Astrocyte (in vitro differentiated cells and primary cell): ENCODE data around the gene PEX5L. TPM values are rescaled to one million over a fixed set of nuclear protein-coding genes. Genes with fewer than 3 reads are reported as not detected.

ENCODE experiments used
- DNase-seq: peaks from one replicate; pipeline ENCODE4 v3.0.0-alpha.2; 2010; ENCODE audit warnings: low read depth
- FAIRE-seq: peaks from 2 replicates; lab custom pipeline; 2011; peaks lifted over from hg19 to GRCh38; lab: Jason Lieb, UNC
- H2AFZ ChIP-seq: 2 replicates; pipeline ENCODE4 v1.6.0; 2012; ENCODE audit warnings: low read depth, low read length, inconsistent platforms
- H3K27ac ChIP-seq: 2 replicates; pipeline ENCODE4 v1.5.1; 2011; ENCODE audit warnings: low read depth, low read length, inconsistent platforms
- H3K27me3 ChIP-seq: 2 replicates; pipeline ENCODE4 v1.6.0; 2011; ENCODE audit warnings: low read length, inconsistent platforms; ENCODE audit not compliant: insufficient read depth
- H3K36me3 ChIP-seq: 2 replicates; pipeline ENCODE4 v1.5.1; 2011; ENCODE audit warnings: low read length, inconsistent platforms; ENCODE audit not compliant: insufficient read depth
- H3K4me1 ChIP-seq: 2 replicates; pipeline ENCODE4 v1.5.1; 2011; ENCODE audit warnings: low read length, inconsistent platforms; ENCODE audit not compliant: insufficient read depth
- H3K4me2 ChIP-seq: 2 replicates; pipeline ENCODE4 v1.6.0; 2012; ENCODE audit warnings: low read length, inconsistent platforms
- H3K4me3 ChIP-seq: 2 replicates; pipeline ENCODE4 v1.5.1; 2011; ENCODE audit warnings: low read depth, mild to moderate bottlenecking, low read length, inconsistent platforms; ENCODE audit not compliant: insufficient read depth
- H3K79me2 ChIP-seq: 2 replicates; pipeline ENCODE4 v1.6.0; 2012; ENCODE audit warnings: mild to moderate bottlenecking, low read length, inconsistent platforms; ENCODE audit not compliant: insufficient read depth
- H3K9ac ChIP-seq: 2 replicates; pipeline ENCODE4 v1.6.0; 2012; ENCODE audit warnings: mild to moderate bottlenecking, low read length, inconsistent platforms
- H3K9me3 ChIP-seq: 2 replicates; pipeline ENCODE4 v1.5.1; 2012; ENCODE audit warnings: low read depth, mild to moderate bottlenecking, low read length, inconsistent platforms; ENCODE audit not compliant: insufficient read depth
- H4K20me1 ChIP-seq: 2 replicates; pipeline ENCODE4 v1.6.0; 2012; ENCODE audit warnings: low read length, inconsistent platforms; ENCODE audit not compliant: insufficient read depth
- H3K27ac Mint-ChIP-seq: one replicate; pipeline ENCODE4 v1.8.0; 2021; ENCODE audit warnings: mild to moderate bottlenecking, mixed read lengths; ENCODE audit not compliant: unreplicated experiment
- H3K27me3 Mint-ChIP-seq: one replicate; pipeline ENCODE4 v1.8.0; 2021; ENCODE audit warnings: low read depth, mixed read lengths; ENCODE audit not compliant: unreplicated experiment
- H3K36me3 Mint-ChIP-seq: one replicate; pipeline ENCODE4 v1.8.0; 2021; ENCODE audit warnings: low read depth, mixed read lengths; ENCODE audit not compliant: unreplicated experiment
- H3K4me1 Mint-ChIP-seq: one replicate; pipeline ENCODE4 v1.8.0; 2021; ENCODE audit warnings: low read depth, mixed read lengths; ENCODE audit not compliant: unreplicated experiment
- H3K4me3 Mint-ChIP-seq: one replicate; pipeline ENCODE4 v1.8.0; 2021; ENCODE audit warnings: mild to moderate bottlenecking, moderate library complexity, mixed read lengths; ENCODE audit not compliant: unreplicated experiment
- H3K9me3 Mint-ChIP-seq: one replicate; pipeline ENCODE4 v1.8.0; 2021; ENCODE audit warnings: mild to moderate bottlenecking, mixed read lengths; ENCODE audit not compliant: unreplicated experiment
- EZH2 ChIP-seq: IDR thresholded peaks from 2 replicates; pipeline ENCODE4 v1.6.1; 2012; ENCODE audit warnings: mild to moderate bottlenecking, low read length, inconsistent platforms; ENCODE audit not compliant: insufficient read depth
- total RNA-seq: library from RNA; stranded (reverse); gene quantifications from 2 replicates; pipeline ENCODE4 v1.2.1, GENCODE V29; 2021
- TF ChIP-seq, protein P1 (sequence below): IDR thresholded peaks from 2 replicates; pipeline ENCODE4 v1.5.1; 2011; ENCODE audit warnings: low read depth, mild to moderate bottlenecking, inconsistent platforms, low read length, moderate library complexity; ENCODE audit not compliant: insufficient read depth

Gene PEX5L
- total RNA-seq, 1 donor from 2014 or later: 0.43 TPM

DNA sequence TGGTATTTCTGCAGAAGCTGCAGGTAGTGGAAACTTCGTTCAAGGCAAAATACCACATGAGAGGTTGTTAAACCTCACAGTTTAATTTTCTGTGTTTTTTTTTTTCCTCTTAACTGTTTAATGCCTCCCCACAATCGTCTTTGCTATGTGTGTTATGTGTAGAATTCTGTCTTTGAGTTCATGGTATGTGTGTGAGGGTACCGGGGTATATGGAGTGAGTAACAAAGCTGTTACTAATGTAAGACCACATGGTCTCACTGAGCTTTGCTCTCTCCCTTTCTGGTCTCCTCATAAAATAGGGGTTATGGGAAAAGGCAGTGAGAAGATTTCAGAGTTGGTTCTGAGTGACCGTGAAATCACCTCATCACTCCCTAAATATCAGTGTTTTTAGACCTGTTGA, 240.3 kb downstream of the PEX5L start:
- H3K36me3 Mint-ChIP-seq: no peaks in the 10 kb centered on the region
- no peaks in the 10 kb centered on the region for H3K79me2 ChIP-seq
- TF ChIP-seq EZH2: no peak
- TF ChIP-seq, protein P1, sequence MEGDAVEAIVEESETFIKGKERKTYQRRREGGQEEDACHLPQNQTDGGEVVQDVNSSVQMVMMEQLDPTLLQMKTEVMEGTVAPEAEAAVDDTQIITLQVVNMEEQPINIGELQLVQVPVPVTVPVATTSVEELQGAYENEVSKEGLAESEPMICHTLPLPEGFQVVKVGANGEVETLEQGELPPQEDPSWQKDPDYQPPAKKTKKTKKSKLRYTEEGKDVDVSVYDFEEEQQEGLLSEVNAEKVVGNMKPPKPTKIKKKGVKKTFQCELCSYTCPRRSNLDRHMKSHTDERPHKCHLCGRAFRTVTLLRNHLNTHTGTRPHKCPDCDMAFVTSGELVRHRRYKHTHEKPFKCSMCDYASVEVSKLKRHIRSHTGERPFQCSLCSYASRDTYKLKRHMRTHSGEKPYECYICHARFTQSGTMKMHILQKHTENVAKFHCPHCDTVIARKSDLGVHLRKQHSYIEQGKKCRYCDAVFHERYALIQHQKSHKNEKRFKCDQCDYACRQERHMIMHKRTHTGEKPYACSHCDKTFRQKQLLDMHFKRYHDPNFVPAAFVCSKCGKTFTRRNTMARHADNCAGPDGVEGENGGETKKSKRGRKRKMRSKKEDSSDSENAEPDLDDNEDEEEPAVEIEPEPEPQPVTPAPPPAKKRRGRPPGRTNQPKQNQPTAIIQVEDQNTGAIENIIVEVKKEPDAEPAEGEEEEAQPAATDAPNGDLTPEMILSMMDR: no peak

DNA sequence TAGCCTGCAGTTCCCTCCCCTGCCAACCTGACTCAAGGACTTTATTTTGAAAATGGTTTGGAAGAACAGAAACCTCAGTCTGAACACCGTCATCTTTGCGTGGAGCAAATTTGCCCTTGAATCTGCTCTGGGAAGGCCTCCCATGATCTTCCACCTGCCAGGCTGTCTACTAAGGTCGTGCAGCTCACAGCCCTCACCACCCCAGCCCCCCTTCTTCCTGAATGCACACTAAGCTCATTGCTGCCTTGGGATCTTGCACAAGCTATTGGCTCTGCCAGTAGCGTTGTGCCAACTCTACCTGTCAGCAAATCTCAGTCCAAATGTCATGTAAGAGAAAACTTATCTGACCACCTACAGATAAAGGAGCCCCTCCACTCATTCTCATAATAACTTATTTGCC, 242.4 kb downstream of the PEX5L start:
- H3K36me3 Mint-ChIP-seq: peaks cover 2% of the 10 kb centered on the region
- Histone ChIP-seq H3K9me3 (no peaks in the 10 kb centered on the region), H3K79me2 (no peaks in the 10 kb centered on the region), H3K4me3 (no peak overlapping the region), H3K27ac (no peak overlapping the region), H3K9ac (no peak overlapping the region), H4K20me1 (no peaks in the 10 kb centered on the region), H3K27me3 (no peaks in the 10 kb centered on the region), H3K4me1 (no peaks in the 10 kb centered on the region), H3K36me3 (no peaks in the 10 kb centered on the region), H2AFZ (no peak overlapping the region), H3K4me2 (no peak overlapping the region)
- DNase-seq (no peak), FAIRE-seq (no peak)
- no peaks in the 10 kb centered on the region for H3K27me3 Mint-ChIP-seq
- no peak overlapping the region for H3K27ac Mint-ChIP-seq
- no peaks in the 10 kb centered on the region for H3K9me3 Mint-ChIP-seq
- H3K4me1 Mint-ChIP-seq: peaks cover 5% of the 10 kb centered on the region
- no peak overlapping the region for H3K4me3 Mint-ChIP-seq
- TF ChIP-seq, protein P1: no peak
- TF ChIP-seq EZH2: no peak

More for the DNA sequence above, 240.3 kb downstream of the PEX5L start:
- no peaks in the 10 kb centered on the region for H4K20me1 ChIP-seq
- H3K4me2 ChIP-seq: no peak overlapping the region
- no peak overlapping the region for H2AFZ ChIP-seq
- FAIRE-seq (no peak), DNase-seq (no peak)
- H3K27me3 ChIP-seq: no peaks in the 10 kb centered on the region
- no peak overlapping the region for H3K9ac ChIP-seq
- H3K36me3 ChIP-seq: no peaks in the 10 kb centered on the region
- Mint-ChIP-seq H3K27ac (no peak overlapping the region), H3K9me3 (no peaks in the 10 kb centered on the region), H3K27me3 (no peaks in the 10 kb centered on the region), H3K4me1 (peaks cover 11% of the 10 kb centered on the region), H3K4me3 (no peak overlapping the region)
- H3K27ac ChIP-seq: no peak overlapping the region
- H3K9me3 ChIP-seq: no peaks in the 10 kb centered on the region
- H3K4me1 ChIP-seq: no peaks in the 10 kb centered on the region
- H3K4me3 ChIP-seq: no peak overlapping the region

DNA sequence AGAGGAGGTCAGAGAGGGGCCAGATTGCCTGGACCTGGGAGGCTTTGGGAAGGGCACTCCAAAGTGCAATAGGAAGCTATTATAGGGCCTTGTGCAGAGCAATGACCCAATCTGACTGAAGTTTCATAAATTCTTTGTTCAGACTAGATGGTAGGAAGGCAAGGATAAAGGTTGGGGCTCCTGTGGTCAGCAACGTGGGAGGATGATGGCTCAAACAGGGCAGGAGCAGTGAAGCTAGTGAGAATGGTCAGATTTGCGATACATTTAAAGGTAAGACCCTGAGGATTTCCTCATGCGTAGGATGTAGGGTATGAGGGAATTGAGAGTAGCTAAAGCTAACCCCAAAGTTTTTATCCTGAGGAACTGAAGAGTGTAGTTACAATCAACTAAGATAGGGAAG, 244.9 kb downstream of the PEX5L start:
- TF ChIP-seq EZH2: no peak
- TF ChIP-seq, protein P1: no peak
- Histone ChIP-seq H3K4me2 (no peak overlapping the region), H3K9me3 (no peaks in the 10 kb centered on the region), H4K20me1 (no peaks in the 10 kb centered on the region), H3K9ac (no peak overlapping the region), H3K4me3 (no peak overlapping the region), H3K79me2 (no peaks in the 10 kb centered on the region), H3K27me3 (no peaks in the 10 kb centered on the region), H2AFZ (no peak overlapping the region), H3K36me3 (no peaks in the 10 kb centered on the region), H3K4me1 (no peaks in the 10 kb centered on the region), H3K27ac (no peak overlapping the region)
- H3K27ac Mint-ChIP-seq: no peak overlapping the region
- H3K9me3 Mint-ChIP-seq: no peaks in the 10 kb centered on the region
- DNase-seq (no peak), FAIRE-seq (no peak)
- no peaks in the 10 kb centered on the region for H3K27me3 Mint-ChIP-seq
- H3K4me3 Mint-ChIP-seq: no peak overlapping the region
- peaks cover 5% of the 10 kb centered on the region for H3K4me1 Mint-ChIP-seq
- peaks cover 2% of the 10 kb centered on the region for H3K36me3 Mint-ChIP-seq
